ENCODE results near the gene STARD9. TPM values are rescaled to one million over a fixed set of nuclear protein-coding genes. Genes with fewer than 3 reads are reported as not detected.
"Not testable (repeated sequence)": the region's sequence is repeated elsewhere in the genome, so short reads cannot be mapped to it uniquely, and the experiment has no call there.

STARD9 gene
- polyA plus RNA-seq, 1 donor, result 10.3 TPM

DNA sequence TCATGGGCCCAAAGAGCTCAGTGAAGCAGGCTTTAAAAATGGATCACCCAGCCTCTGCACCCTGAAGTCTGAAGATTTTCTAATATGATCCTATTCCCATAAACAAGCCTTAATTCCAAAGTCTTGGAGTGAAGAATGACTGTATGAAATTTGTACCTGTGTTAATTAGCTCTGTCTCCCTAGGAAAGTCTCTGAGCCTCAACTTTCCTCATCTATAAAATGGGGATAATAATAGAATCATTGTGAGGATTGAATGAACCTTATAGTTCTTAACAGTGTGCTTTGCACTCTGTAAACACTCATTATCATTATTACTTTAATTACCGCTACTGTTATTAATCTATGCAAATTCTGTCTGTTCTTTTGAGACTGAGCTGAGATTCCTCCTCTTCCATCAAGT, 99.6 kb downstream of the STARD9 start:
- DNase-seq, result no peak

DNA sequence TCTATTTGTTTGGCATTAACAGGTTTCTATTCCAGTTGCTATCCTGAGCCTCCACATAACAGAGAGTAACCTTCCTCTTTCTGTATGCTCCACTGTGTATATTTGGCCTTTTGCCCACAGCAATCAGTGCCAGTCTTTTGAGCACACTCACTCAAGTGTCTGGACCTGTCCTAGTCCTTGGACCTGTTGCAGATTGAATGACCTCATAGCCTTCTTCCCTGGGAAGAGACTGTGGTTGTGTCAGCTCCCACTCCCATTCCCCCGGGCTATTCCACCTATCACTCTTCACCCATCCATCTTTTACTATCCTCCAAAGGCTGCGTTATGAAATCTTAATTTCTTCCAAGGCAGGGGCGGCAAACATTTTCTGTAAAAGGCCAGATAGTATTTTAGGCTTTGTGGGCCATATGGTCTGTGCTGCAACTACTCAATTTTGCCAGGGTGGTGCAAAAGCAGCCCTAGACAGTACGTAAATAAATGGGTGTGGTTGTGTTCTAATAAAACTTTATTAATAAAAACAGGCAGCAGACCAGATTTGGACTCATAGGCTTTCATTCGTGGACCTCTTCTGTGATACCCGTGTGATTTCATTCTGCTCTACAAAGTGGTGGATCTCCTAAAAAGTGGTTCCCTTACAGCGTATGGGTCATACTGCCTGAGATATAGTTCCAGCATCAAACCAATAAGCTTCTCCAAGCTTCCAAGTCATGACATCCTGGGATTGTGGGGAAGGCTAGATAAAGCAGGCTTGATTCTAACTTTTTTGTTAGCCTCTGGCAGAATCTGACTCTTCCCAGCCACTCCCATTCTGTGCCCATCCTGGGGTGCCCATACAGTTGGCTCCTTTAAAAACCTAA, 104.1 kb downstream of the STARD9 start:
- H3K36me3 ChIP-seq (ENCODE audit: control insufficient read depth, insufficient read depth, low read length), result peaks cover 47% of the 10 kb centered on the region

More for the DNA sequence above, 99.6 kb downstream of the STARD9 start:
- H3K4me3 ChIP-seq (ENCODE audit: low read length), result no peak overlapping the region
- 100% methylated on average over 1 of the region's 1 CpG for WGBS (ENCODE audit: insufficient coverage, low lambda C conversion rate)
- peaks cover 30% of the 10 kb centered on the region for H3K36me3 ChIP-seq (ENCODE audit: control insufficient read depth, insufficient read depth, low read length)
- no peak overlapping the region for H3K27ac ChIP-seq (ENCODE audit: low read length)
- H3K9me3 ChIP-seq (ENCODE audit: control insufficient read depth, low read depth, low read length), result no peaks in the 10 kb centered on the region
- no peaks in the 10 kb centered on the region for H3K4me1 ChIP-seq (ENCODE audit: control insufficient read depth, insufficient read depth, low read length)
- no peaks in the 10 kb centered on the region for H3K27me3 ChIP-seq (ENCODE audit: control insufficient read depth, insufficient read depth, low read length)

DNA sequence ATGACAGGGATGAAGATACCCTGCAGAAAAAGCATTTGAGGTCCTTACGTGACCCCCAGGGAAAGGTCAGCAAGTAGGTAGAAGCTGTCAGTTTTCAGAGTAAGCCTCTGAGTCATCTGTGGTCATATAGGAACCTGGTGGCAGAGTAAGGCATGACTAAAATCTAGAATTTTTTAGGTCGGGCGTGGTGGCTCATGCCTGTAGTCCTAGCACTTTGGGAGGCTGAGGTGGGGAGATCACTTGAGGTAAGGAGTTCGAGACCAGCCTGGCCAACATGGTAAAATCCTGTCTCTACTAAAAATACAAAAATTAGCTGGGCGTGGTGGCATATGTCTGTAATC, 104.7 kb downstream of the STARD9 start:
- H3K4me1 ChIP-seq (ENCODE audit: control insufficient read depth, insufficient read depth, low read length); H3K27ac ChIP-seq (ENCODE audit: low read length); H3K27me3 ChIP-seq (ENCODE audit: control insufficient read depth, insufficient read depth, low read length); H3K4me3 ChIP-seq (ENCODE audit: low read length); DNase-seq; H3K9me3 ChIP-seq (ENCODE audit: control insufficient read depth, low read depth, low read length): not testable (repeated sequence)
- WGBS (ENCODE audit: insufficient coverage, low lambda C conversion rate), result no CpG with 5 or more reads among the region's 5 CpGs
- peaks cover 47% of the 10 kb centered on the region for H3K36me3 ChIP-seq (ENCODE audit: control insufficient read depth, insufficient read depth, low read length)

More for the DNA sequence above, 104.1 kb downstream of the STARD9 start:
- no peaks in the 10 kb centered on the region for H3K27me3 ChIP-seq (ENCODE audit: control insufficient read depth, insufficient read depth, low read length)
- no peak for DNase-seq
- no peaks in the 10 kb centered on the region for H3K9me3 ChIP-seq (ENCODE audit: control insufficient read depth, low read depth, low read length)
- H3K27ac ChIP-seq (ENCODE audit: low read length), result no peak overlapping the region
- H3K4me1 ChIP-seq (ENCODE audit: control insufficient read depth, insufficient read depth, low read length), result no peaks in the 10 kb centered on the region
- H3K4me3 ChIP-seq (ENCODE audit: low read length), result no peak overlapping the region
- no CpG with 5 or more reads among the region's 7 CpGs for WGBS (ENCODE audit: insufficient coverage, low lambda C conversion rate)

DNA sequence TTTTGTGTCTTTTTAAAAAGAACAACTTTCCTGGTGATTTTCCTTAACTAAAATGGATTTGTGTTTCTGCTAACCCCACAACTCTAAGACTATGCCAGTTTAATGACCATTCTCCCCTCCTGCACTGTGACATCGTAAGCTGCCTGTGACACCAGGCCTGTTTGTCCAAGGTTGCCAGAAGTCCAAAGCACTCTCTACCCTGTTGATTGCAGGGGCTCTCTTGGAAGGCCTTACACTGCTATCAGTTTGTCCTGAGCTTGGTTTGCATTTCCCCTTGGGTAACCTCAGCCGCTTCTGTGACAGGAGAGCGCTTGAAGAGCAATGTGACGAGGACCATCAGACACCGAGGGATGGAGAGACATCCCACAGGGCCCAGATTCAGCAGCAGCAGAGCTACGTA, 105.7 kb downstream of the STARD9 start:
- no peak for DNase-seq
- Histone ChIP-seq H3K4me1 (ENCODE audit: control insufficient read depth, insufficient read depth, low read length) (no peaks in the 10 kb centered on the region), H3K27ac (ENCODE audit: low read length) (no peak overlapping the region), H3K27me3 (ENCODE audit: control insufficient read depth, insufficient read depth, low read length) (no peaks in the 10 kb centered on the region), H3K4me3 (ENCODE audit: low read length) (no peak overlapping the region), H3K9me3 (ENCODE audit: control insufficient read depth, low read depth, low read length) (no peaks in the 10 kb centered on the region), H3K36me3 (ENCODE audit: control insufficient read depth, insufficient read depth, low read length) (peaks cover 43% of the 10 kb centered on the region)
- no CpG with 5 or more reads among the region's 6 CpGs for WGBS (ENCODE audit: insufficient coverage, low lambda C conversion rate)

DNA sequence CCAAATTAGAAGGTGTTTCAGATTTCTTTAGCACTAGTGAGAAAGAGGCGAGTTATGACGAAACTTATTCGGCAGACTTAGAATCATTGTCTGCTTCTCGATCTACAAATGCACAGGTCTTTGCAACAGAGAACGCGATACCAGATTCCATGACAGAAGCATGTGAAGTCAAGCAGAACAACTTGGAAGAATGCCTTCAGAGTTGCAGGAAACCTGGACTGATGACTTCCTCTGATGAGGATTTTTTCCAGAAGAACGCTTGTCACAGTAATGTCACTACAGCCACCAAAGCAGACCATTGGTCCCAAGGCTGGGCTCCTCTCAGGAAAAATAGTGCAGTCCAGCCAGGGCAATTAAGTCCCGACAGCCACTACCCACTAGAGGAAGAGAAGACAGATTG, 110.9 kb downstream of the STARD9 start:
- Histone ChIP-seq H3K9me3 (ENCODE audit: control insufficient read depth, low read depth, low read length) (no peaks in the 10 kb centered on the region), H3K27me3 (ENCODE audit: control insufficient read depth, insufficient read depth, low read length) (no peaks in the 10 kb centered on the region), H3K36me3 (ENCODE audit: control insufficient read depth, insufficient read depth, low read length) (peaks cover 42% of the 10 kb centered on the region), H3K4me3 (ENCODE audit: low read length) (no peak overlapping the region), H3K4me1 (ENCODE audit: control insufficient read depth, insufficient read depth, low read length) (no peaks in the 10 kb centered on the region), H3K27ac (ENCODE audit: low read length) (no peak overlapping the region)
- WGBS (ENCODE audit: insufficient coverage, low lambda C conversion rate), result 93% methylated on average over 4 of the region's 8 CpGs
- DNase-seq, result no peak

DNA sequence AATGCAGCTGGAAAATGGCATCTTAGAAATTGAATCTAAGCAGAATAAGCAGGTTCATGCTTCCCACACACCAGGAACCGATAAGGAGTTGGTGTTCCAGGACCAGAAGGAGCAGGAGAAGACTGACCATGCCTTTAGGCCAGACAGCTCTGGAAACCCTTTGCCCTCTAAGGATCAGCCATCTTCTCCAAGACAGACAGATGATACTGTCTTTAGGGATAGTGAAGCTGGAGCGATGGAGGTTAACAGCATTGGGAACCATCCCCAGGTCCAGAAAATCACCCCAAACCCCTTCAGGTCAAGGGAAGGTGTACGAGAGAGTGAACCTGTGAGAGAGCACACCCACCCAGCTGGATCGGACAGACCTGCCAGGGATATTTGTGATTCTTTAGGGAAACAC, 112.3 kb downstream of the STARD9 start:
- no peaks in the 10 kb centered on the region for H3K4me1 ChIP-seq (ENCODE audit: control insufficient read depth, insufficient read depth, low read length)
- H3K36me3 ChIP-seq (ENCODE audit: control insufficient read depth, insufficient read depth, low read length), result peaks cover 40% of the 10 kb centered on the region
- no CpG with 5 or more reads among the region's 4 CpGs for WGBS (ENCODE audit: insufficient coverage, low lambda C conversion rate)
- H3K9me3 ChIP-seq (ENCODE audit: control insufficient read depth, low read depth, low read length), result no peaks in the 10 kb centered on the region
- H3K4me3 ChIP-seq (ENCODE audit: low read length), result no peak overlapping the region
- DNase-seq, result no peak
- H3K27me3 ChIP-seq (ENCODE audit: control insufficient read depth, insufficient read depth, low read length), result no peaks in the 10 kb centered on the region
- no peak overlapping the region for H3K27ac ChIP-seq (ENCODE audit: low read length)

DNA sequence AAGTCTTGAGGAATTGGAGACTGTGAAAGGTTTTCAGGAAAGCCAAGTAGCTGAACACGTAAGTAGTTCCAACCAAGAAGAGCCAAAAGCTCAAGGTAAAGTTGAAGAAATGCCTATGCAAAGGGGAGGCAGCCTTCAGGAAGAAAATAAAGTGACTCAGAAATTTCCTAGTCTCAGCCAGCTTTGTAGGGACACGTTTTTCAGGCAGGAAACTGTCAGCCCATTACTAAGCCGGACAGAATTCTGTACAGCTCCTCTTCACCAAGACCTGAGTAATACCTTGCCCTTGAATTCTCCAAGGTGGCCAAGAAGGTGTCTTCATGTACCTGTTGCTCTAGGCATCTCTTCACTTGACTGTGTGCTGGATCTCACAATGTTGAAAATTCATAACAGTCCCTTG, 112.9 kb downstream of the STARD9 start:
- no peaks in the 10 kb centered on the region for H3K9me3 ChIP-seq (ENCODE audit: control insufficient read depth, low read depth, low read length)
- H3K27ac ChIP-seq (ENCODE audit: low read length), result no peak overlapping the region
- H3K4me1 ChIP-seq (ENCODE audit: control insufficient read depth, insufficient read depth, low read length), result no peaks in the 10 kb centered on the region
- H3K4me3 ChIP-seq (ENCODE audit: low read length), result no peak overlapping the region
- H3K27me3 ChIP-seq (ENCODE audit: control insufficient read depth, insufficient read depth, low read length), result no peaks in the 10 kb centered on the region
- no CpG with 5 or more reads among the region's 3 CpGs for WGBS (ENCODE audit: insufficient coverage, low lambda C conversion rate)
- H3K36me3 ChIP-seq (ENCODE audit: control insufficient read depth, insufficient read depth, low read length), result peaks cover 37% of the 10 kb centered on the region
- no peak for DNase-seq

DNA sequence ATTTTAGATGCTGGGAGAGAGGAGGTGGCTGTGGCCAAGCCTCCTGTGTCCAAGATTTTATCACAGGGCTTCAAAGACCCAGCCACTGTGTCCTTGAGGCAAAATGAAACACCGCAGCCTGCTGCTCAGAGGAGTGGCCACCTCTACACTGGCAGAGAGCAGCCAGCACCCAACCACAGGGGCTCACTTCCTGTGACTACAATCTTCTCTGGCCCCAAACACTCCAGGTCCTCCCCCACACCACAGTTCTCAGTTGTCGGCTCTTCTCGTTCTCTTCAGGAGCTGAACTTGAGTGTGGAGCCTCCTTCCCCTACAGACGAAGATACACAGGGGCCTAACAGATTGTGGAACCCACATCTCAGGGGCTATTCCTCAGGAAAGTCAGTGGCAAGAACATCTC, 115.9 kb downstream of the STARD9 start:
- WGBS (ENCODE audit: insufficient coverage, low lambda C conversion rate), result no CpG with 5 or more reads among the region's 4 CpGs
- H3K4me1 ChIP-seq (ENCODE audit: control insufficient read depth, insufficient read depth, low read length), result no peaks in the 10 kb centered on the region
- no peak for DNase-seq
- no peak overlapping the region for H3K27ac ChIP-seq (ENCODE audit: low read length)
- no peak overlapping the region for H3K4me3 ChIP-seq (ENCODE audit: low read length)
- no peaks in the 10 kb centered on the region for H3K9me3 ChIP-seq (ENCODE audit: control insufficient read depth, low read depth, low read length)
- H3K27me3 ChIP-seq (ENCODE audit: control insufficient read depth, insufficient read depth, low read length), result no peaks in the 10 kb centered on the region
- peaks cover 33% of the 10 kb centered on the region for H3K36me3 ChIP-seq (ENCODE audit: control insufficient read depth, insufficient read depth, low read length)

DNA sequence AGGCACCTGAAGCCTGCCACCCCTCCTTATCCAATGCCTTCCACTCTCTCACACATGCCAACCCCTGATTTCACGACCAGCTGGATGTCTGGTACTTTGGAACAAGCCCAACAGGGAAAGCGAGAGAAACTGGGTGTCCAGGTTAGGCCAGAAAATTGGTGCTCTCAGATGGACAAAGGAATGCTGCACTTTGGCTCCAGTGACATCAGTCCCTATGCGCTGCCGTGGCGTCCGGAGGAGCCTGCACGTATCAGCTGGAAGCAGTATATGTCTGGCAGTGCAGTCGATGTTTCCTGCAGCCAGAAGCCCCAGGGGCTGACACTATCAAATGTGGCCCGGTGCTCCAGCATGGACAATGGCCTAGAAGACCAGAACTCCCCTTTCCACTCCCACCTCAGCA, 116.4 kb downstream of the STARD9 start:
- Histone ChIP-seq H3K36me3 (ENCODE audit: control insufficient read depth, insufficient read depth, low read length) (peaks cover 33% of the 10 kb centered on the region), H3K9me3 (ENCODE audit: control insufficient read depth, low read depth, low read length) (no peaks in the 10 kb centered on the region), H3K4me3 (ENCODE audit: low read length) (no peak overlapping the region), H3K4me1 (ENCODE audit: control insufficient read depth, insufficient read depth, low read length) (no peaks in the 10 kb centered on the region), H3K27me3 (ENCODE audit: control insufficient read depth, insufficient read depth, low read length) (no peaks in the 10 kb centered on the region), H3K27ac (ENCODE audit: low read length) (no peak overlapping the region)
- WGBS (ENCODE audit: insufficient coverage, low lambda C conversion rate), result no CpG with 5 or more reads among the region's 9 CpGs
- no peak for DNase-seq

DNA sequence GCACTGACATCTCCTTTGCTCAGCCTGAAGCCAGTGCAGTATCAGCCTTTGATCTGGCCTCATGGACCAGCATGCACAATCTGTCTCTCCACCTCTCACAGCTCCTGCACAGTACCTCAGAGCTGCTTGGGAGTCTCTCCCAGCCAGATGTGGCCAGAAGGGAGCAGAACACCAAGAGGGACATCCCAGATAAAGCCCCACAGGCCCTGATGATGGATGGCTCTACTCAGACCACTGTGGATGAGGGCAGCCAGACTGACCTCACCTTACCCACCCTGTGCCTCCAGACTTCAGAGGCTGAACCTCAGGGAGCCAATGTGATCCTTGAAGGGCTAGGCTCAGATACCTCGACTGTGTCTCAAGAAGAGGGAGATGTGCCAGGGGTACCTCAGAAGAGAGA, 117.1 kb downstream of the STARD9 start:
- Histone ChIP-seq H3K4me3 (ENCODE audit: low read length) (no peak overlapping the region), H3K27me3 (ENCODE audit: control insufficient read depth, insufficient read depth, low read length) (no peaks in the 10 kb centered on the region), H3K36me3 (ENCODE audit: control insufficient read depth, insufficient read depth, low read length) (peaks cover 30% of the 10 kb centered on the region), H3K27ac (ENCODE audit: low read length) (no peak overlapping the region), H3K9me3 (ENCODE audit: control insufficient read depth, low read depth, low read length) (no peaks in the 10 kb centered on the region), H3K4me1 (ENCODE audit: control insufficient read depth, insufficient read depth, low read length) (no peaks in the 10 kb centered on the region)
- no peak for DNase-seq
- no CpG with 5 or more reads among the region's 1 CpG for WGBS (ENCODE audit: insufficient coverage, low lambda C conversion rate)

DNA sequence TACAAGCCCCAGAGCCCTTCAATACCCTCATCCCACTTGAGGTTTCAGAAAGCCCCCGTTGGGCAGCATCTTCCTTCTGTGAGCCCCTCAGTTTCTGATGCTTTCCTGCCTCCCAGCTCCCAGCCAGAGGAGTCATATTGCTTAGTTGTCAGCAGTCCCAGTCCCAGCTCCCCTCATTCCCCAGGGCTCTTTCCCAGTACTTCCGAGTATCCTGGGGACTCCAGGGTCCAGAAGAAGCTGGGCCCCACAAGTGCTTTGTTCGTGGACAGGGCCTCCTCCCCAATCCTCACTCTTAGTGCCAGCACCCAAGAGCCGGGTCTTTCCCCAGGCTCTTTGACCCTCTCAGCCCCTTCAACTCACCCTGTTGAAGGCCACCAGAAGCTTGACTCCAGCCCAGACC, 117.6 kb downstream of the STARD9 start:
- Histone ChIP-seq H3K27me3 (ENCODE audit: control insufficient read depth, insufficient read depth, low read length) (no peaks in the 10 kb centered on the region), H3K36me3 (ENCODE audit: control insufficient read depth, insufficient read depth, low read length) (peaks cover 27% of the 10 kb centered on the region), H3K27ac (ENCODE audit: low read length) (no peak overlapping the region), H3K4me1 (ENCODE audit: control insufficient read depth, insufficient read depth, low read length) (no peaks in the 10 kb centered on the region), H3K9me3 (ENCODE audit: control insufficient read depth, low read depth, low read length) (no peaks in the 10 kb centered on the region), H3K4me3 (ENCODE audit: low read length) (no peak overlapping the region)
- DNase-seq, result no peak
- no CpG with 5 or more reads among the region's 4 CpGs for WGBS (ENCODE audit: insufficient coverage, low lambda C conversion rate)
